Neutrophil (primary cell): ENCODE measurements around the gene TYW5.

Experiments
- H3K27ac ChIP-seq: fragments of 200-600 bp; sonication (generic); 2 replicates; pipeline ENCODE4 v1.5.1; 2016; ENCODE audit warnings: mild to moderate bottlenecking, moderate library complexity
- H3K27me3 ChIP-seq: fragments of 200-600 bp; sonication (generic); 2 replicates; pipeline ENCODE4 v1.6.0; 2016; ENCODE audit warnings: mild to moderate bottlenecking
- H3K36me3 ChIP-seq: fragments of 200-600 bp; sonication (generic); 2 replicates; pipeline ENCODE4 v1.5.1; 2017
- H3K4me1 ChIP-seq, 2 experiments: fragments of 200-600 bp in 1 of 2; sonication (generic) in 1 of 2; 1 replicate in 1 of 2; 2 replicates in 1 of 2; pipeline versions ENCODE4 v1.5.1 to v1.6.1; 2013 to 2016; ENCODE audit warnings: low read depth in 1 of 2, low read length in 1 of 2, mild to moderate bottlenecking in 1 of 2, moderate library complexity in 1 of 2; ENCODE audit not compliant: control insufficient read depth in 1 of 2, insufficient read depth in 1 of 2
- H3K4me3 ChIP-seq, 2 experiments: fragments of 200-600 bp in 1 of 2; sonication (generic) in 1 of 2; 1 replicate in 1 of 2; 2 replicates in 1 of 2; pipeline ENCODE4 v1.5.1; 2013 to 2016; ENCODE audit warnings: low read depth in 1 of 2, low read length in 1 of 2, mild to moderate bottlenecking in 1 of 2, moderate library complexity in 1 of 2
- H3K9me3 ChIP-seq: fragments of 200-600 bp; sonication (generic); 2 replicates; pipeline ENCODE4 v1.5.1; 2016
- TF ChIP-seq, protein P1 (sequence below): fragments of 200-600 bp; sonication (generic); IDR thresholded peaks from 2 replicates; pipeline ENCODE4 v1.5.1; 2016; ENCODE audit warnings: antibody characterized with exemption

The TYW5 gene

DNA sequence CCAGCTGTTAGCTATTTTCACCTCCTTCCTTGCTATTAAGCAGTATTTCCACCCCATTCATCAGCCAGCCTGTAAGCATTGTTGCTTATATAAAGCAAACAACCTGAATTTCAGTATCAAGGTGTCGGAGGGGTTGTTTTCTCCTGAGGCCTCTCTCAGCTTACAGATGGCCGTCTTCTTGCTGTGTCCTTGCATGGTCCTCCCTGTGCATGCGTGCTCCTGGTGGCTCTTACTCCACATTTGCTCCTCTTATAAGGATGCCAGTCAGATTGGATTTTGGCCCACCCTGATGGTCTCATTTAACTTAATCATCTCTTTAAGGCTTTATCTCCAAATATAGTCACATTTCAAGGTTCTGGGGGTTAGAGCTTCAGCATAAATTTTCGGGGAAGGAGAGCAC is 2.7 kb upstream of the TYW5 start:
- Histone ChIP-seq H3K27ac (no peak overlapping the region), H3K36me3 (peaks cover 40% of the 10 kb centered on the region), H3K4me1 (peaks cover 26 to 28% of the 10 kb centered on the region in 2 experiments), H3K9me3 (no peaks in the 10 kb centered on the region), H3K27me3 (no peaks in the 10 kb centered on the region), H3K4me3 (no peak overlapping the region)
- TF ChIP-seq, protein P1, sequence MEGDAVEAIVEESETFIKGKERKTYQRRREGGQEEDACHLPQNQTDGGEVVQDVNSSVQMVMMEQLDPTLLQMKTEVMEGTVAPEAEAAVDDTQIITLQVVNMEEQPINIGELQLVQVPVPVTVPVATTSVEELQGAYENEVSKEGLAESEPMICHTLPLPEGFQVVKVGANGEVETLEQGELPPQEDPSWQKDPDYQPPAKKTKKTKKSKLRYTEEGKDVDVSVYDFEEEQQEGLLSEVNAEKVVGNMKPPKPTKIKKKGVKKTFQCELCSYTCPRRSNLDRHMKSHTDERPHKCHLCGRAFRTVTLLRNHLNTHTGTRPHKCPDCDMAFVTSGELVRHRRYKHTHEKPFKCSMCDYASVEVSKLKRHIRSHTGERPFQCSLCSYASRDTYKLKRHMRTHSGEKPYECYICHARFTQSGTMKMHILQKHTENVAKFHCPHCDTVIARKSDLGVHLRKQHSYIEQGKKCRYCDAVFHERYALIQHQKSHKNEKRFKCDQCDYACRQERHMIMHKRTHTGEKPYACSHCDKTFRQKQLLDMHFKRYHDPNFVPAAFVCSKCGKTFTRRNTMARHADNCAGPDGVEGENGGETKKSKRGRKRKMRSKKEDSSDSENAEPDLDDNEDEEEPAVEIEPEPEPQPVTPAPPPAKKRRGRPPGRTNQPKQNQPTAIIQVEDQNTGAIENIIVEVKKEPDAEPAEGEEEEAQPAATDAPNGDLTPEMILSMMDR: no peak

DNA sequence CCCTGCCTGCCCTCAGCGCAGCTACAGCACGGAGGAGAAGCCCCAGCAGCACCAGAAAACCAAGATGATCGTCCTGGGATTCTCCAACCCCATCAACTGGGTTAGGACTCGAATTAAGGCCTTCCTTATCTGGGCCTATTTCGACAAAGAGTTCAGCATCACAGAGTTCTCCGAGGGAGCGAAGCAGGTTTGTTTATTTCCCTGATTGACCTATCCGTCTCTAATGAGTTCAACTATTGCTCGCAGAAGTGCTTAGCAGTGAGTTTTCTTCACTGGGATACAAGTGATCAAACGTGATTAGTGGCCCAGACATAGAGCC is 730 bp upstream of the TYW5 start:
- peaks cover 23% of the 10 kb centered on the region for H3K36me3 ChIP-seq
- TF ChIP-seq, protein P1: no peak
- H3K4me1 ChIP-seq: peaks cover 26 to 28% of the 10 kb centered on the region in 2 experiments
- H3K9me3 ChIP-seq: no peaks in the 10 kb centered on the region
- no peaks in the 10 kb centered on the region for H3K27me3 ChIP-seq
- peak overlapping the region; percentile 81 for H3K27ac ChIP-seq
- H3K4me3 ChIP-seq: peak overlapping the region; percentile 69 to 91

DNA sequence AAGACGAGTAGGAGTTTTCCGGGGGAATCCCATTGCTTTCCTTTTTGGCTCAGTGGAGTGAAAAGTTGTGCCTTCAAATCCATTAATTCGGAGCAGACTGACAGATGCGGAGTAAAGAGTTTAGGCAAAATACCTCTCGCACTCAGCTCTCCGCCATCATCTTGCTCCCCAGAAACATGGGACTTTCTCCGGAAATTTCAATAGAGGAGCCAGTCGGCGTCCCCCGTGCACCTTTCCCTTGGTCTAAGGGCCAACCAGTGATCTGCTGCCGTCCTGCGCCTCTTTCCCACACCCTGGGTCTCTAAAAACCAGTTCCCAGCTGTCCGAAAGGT is 318 bp downstream of the TYW5 start:
- Histone ChIP-seq H3K4me1 (peaks cover 26 to 31% of the 10 kb centered on the region in 2 experiments), H3K27ac (peak overlapping the region; percentile 81), H3K4me3 (peak overlapping the region; percentile 69 to 91), H3K9me3 (no peaks in the 10 kb centered on the region), H3K36me3 (peaks cover 12% of the 10 kb centered on the region), H3K27me3 (no peaks in the 10 kb centered on the region)
- TF ChIP-seq, protein P1: no peak

GRCh38 chr2:199951023-199951422 is 4.3 kb downstream of the TYW5 start:
- H3K4me1 ChIP-seq: peaks cover 37 to 42% of the 10 kb centered on the region in 2 experiments
- TF ChIP-seq, protein P1: no peak
- no peak overlapping the region for H3K27ac ChIP-seq

GRCh38 chr2:199950396-199950795 is 4.9 kb downstream of the TYW5 start:
- Histone ChIP-seq H3K36me3 (no peaks in the 10 kb centered on the region), H3K9me3 (no peaks in the 10 kb centered on the region)
- TF ChIP-seq, protein P1: no peak

More at GRCh38 chr2:199951023-199951422, 4.3 kb downstream of the TYW5 start:
- no peaks in the 10 kb centered on the region for H3K9me3 ChIP-seq
- H3K27me3 ChIP-seq: no peaks in the 10 kb centered on the region
- H3K36me3 ChIP-seq: no peaks in the 10 kb centered on the region
- no peak overlapping the region for H3K4me3 ChIP-seq

GRCh38 chr2:199946836-199947235 is 8.5 kb downstream of the TYW5 start:
- H3K4me1 ChIP-seq: peaks cover 34 to 38% of the 10 kb centered on the region in 2 experiments
- peak overlapping the region; percentile 86 for H3K27ac ChIP-seq
- H3K27me3 ChIP-seq: no peaks in the 10 kb centered on the region
- H3K9me3 ChIP-seq: no peaks in the 10 kb centered on the region
- H3K36me3 ChIP-seq: peaks cover 9% of the 10 kb centered on the region
- peak overlapping the region in 1 of 2 experiments; percentile 0 for H3K4me3 ChIP-seq
- TF ChIP-seq, protein P1: no peak

More at GRCh38 chr2:199950396-199950795, 4.9 kb downstream of the TYW5 start:
- Histone ChIP-seq H3K4me1 (peaks cover 42 to 45% of the 10 kb centered on the region in 2 experiments), H3K27me3 (no peaks in the 10 kb centered on the region), H3K27ac (no peak overlapping the region), H3K4me3 (no peak overlapping the region)
